OCI-LY1 (cell line): ENCODE results near the gene WFDC9.

Experiments used
- CTCF ChIP-seq: fragments of 200-600 bp; sonication (generic), shearing (Covaris generic); IDR thresholded peaks from 2 replicates; pipeline ENCODE4 v1.5.1; 2017; ENCODE audit warnings: mild to moderate bottlenecking, antibody characterized with exemption, low read length, moderate library complexity, mixed read lengths
- EZH2 ChIP-seq: fragments of 200-600 bp; sonication (generic), shearing (Covaris generic); IDR thresholded peaks from 2 replicates; pipeline ENCODE4 v1.8.0; 2017; ENCODE audit warnings: borderline replicate concordance, mixed run types, mild to moderate bottlenecking, antibody characterized with exemption, low read length, moderate library complexity, mixed read lengths

GRCh38 chr20:45564760-45565276 lies 66.3 kb downstream of the WFDC9 start:
- no peak for TF ChIP-seq CTCF
- TF ChIP-seq EZH2: no peak
